ENCODE results near the gene SLC22A13. TPM values are rescaled to one million over a fixed set of nuclear protein-coding genes. Genes with fewer than 3 reads are reported as not detected.
"Not testable (repeated sequence)": the region's sequence is repeated elsewhere in the genome, so short reads cannot be mapped to it uniquely, and the experiment has no call there.

SLC22A13 gene
- total RNA-seq, 1 donor from 2014 or later: 0.94 TPM

DNA sequence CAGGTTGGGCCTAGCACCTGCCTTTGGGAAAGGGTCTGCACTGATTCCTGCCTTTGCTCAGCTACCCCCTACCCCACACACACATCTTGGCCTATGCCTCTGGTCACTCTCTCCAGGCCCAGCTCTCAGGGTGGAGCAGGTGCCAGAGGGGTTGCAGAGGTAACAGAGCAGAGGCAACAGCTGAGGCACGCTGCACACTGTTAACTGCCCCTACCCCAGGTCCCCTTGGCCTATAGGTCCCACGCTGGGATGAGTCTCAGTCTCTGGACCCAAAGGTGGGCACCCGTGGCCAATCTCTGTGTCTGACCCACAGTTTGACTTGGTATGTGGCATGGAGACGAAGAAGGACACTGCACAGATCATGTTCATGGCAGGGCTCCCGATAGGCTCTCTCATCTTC is 41.3 kb downstream of the SLC22A13 start:
- no peak for DNase-seq

DNA sequence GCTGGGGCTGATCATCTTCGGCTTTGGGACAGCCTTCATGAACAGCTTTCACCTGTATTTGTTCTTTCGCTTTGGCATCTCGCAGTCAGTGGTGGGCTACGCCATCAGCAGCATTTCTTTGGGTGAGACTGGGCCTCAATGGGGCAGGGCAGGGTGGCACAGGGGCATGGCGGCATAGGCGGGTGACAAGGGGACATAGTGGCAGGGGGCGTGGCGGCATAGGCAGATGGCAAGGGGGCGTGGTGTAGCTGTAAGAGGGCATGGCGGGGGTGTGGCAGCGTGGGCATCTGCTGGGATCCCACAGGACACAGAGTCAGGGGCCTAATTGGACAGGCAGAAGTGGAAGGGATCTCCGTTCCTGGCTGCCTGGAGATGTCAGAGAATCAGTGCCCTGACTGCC is 42.0 kb downstream of the SLC22A13 start:
- no peak for DNase-seq

DNA sequence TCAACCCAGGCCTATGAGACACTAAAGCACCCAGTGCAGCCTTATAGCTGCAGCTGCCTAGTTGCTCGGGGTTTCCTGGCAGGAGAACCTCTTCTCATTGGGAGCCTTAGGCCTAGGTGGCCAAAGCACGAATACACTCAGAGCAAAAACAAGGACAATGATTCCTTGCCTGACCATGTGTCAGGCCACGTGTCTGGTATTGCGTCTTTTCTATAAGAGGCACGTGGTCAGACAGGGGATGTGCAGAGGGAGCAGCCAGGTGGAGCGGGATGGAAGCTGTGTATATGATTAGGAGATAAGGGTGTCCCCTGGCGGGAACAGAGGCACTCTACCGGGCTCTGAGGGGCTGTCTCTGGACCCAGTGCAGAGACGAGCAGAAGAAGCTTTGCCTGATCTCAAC is 42.8 kb downstream of the SLC22A13 start:
- no peak for DNase-seq

DNA sequence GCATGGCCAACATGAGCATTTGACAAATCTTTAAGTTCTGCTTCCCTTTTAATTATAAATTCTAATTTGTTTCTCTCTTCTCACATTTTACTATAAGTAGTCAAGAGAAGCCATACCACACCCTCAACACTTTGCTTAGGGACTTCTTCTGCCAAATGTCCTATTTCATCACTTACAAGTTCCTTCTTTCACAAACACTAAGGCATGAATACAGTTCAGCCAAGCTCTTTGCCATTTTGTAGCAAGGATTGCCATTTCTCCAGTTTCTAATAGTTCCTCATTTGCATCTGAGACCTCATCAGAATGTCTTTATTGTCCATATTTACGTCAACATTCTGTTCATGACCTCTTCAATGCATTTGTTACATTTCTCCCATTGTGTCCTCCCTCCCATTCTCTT is 45.9 kb downstream of the SLC22A13 start:
- DNase-seq: no peak

DNA sequence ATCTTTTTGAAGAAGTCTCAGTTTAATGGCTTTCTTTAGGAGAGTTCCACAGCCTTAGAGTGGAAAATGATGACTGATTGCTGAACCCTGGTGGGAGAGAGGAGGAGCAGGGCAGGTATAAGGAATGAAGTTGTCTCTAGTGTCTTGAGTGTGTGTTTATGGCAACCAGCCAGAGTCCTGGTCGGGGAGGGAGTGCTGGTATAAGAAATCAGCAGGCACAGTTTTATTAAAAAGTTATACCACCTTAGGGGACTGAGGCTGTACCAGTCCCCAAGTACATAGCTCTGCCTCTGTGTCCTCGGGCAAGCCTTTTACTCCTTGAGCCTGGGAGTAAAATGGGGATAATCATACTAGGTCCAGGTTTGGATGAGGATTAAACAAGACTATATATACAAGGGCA is 46.3 kb downstream of the SLC22A13 start:
- no peak for DNase-seq

DNA sequence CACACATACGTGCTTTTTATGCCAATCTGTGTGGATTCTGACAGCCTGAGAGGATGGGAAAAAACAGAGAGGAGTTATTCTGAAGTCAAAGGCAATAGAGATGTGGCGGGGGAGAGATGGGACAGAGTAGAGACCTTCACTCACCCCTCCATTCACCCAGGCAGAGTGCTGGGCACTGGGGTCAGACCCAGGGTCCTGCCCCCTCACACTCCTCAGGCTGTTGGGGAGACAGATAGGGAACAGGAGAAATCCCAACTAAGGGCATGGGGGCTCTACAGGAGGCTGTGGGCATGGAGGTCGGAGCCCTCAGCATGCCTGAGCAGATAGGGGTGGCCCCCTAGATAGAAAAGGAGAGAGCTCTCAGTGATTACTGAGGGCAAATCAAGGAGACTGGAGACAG is 46.7 kb downstream of the SLC22A13 start:
- no peak for DNase-seq

DNA sequence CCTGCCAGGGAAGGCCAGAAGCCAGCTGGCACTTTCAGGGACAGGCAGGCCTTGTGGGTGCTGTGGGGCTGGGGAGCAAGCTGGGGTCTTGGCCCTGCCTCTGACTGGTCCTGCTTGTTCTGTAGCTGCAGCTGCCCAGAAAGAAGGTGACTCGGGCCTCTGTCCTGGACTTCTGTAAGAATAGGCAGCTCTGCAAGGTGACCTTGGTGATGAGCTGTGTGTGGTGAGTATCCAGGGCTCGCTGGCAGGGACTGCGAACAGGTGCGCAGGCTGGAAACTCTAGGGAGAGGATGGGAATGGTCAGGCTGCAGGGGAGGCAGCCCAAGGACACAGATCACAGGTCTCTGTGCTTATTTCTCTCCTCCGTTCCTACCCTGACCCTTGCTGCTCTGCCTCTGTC is 47.7 kb downstream of the SLC22A13 start:
- no peak for DNase-seq

DNA sequence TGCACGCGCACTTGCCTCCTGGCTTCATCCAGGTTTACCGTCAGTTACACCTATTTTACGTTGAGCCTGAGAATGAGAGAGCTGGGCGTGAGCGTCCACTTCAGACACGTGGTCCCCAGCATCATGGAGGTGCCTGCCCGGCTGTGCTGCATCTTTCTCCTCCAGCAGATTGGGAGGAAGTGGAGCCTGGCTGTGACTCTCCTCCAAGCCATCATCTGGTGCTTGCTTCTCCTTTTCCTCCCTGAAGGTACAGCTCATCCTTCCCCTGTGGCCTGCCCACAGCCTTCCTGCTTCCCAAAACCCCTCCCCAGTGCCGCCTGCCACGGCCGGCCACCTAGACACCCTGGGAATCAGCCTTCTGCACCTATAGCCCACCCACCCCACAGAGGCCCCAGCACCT is 48.1 kb downstream of the SLC22A13 start:
- DNase-seq: no peak

DNA sequence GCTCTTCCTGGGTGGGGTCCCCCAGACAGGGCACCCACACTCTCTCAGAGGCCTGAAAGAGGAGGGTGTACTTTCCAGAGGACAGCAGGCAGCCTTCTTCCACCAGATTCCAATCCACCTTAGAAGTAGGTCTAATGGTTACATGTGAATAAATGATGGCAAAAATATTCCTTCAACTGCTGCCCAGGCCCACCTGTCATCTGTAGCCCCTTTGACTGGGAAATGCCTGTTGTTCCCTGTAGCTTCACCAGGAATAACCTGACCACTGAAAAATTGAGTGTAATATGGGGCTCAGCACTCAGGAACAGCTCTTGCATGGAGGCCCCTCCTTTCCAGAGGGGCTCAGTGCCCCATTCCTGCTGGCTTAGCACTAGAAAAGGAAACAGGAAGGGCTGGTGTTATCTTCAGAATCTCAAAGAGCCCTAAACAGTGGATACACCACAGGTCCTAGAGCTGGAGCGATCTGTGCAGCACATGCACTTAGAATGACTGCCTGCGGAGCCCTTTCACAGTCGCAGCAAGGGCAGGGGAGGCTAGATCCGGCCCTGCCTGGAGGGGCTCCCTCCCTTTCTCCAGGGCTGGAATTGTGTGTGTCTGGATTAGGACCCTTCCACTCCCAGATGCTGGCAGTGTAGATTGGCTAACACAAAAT is 48.6 kb downstream of the SLC22A13 start:
- DNase-seq: no peak

DNA sequence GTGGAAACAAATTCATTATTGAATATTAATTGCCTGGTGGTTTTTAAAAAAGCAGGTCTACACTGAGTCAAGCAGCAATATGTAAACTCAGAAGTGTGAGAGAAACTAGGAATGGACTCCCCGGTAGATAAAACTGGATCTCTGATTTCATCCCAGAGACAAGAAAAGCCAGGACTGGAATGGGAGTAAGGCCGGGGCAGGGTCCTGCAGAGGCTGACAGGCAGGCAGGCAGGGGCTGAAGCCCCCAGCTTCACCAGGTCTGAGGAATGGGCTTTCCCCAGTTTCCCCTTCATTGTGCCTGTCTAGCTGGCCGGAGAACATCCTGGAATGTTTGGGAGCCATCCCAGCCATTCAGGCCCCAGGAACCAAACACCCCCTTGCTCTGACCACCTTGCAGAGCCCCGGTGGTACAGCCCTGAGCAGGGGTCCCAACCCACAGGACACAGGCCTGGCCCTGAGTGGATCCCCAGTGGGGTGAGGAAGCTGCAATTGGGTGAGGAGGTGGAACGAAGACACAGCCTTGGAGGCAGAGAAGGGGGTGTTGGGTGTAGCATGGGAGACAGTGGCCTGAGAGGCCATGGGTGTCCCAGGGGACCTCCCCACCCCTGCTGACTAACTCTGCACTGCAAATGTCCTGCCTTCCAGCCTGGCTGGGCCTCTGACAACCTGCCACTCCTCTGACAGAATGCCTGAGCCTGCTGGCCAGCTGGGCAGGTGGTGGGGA is 49.3 kb downstream of the SLC22A13 start:
- DNase-seq: no peak

DNA sequence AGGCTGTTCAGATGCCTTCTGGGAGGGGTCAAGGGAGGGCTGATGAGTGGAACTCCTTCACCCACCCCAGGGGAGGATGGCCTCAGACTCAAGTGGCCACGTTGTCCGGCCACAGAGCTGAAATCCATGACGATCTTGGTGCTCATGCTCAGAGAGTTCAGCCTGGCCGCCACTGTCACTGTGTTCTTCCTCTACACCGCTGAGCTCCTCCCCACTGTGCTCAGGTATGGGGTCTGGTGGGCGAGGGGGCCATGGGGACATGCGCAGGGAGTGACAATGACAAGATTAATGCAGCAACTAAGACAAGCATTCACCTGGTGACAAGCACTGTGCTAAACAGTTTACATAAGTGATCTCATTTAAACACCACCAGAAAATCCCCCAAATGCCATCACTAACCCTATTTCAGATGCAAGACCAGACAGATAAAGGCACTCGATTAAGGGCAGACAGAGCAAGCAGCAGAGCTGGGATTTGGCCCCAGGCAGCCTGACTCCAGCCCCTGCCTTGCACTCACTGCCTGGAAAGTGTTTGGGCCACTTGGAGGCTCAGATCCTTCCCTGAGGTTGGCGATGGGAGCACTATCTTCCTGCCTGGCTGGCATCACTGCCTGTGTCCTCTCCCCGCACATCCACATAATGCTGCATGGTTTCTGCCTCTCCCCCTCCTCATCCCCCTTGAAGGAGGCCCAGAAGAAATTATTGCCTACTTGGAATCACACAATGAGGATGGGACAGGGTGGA is 50.0 kb downstream of the SLC22A13 start:
- DNase-seq: no peak

DNA sequence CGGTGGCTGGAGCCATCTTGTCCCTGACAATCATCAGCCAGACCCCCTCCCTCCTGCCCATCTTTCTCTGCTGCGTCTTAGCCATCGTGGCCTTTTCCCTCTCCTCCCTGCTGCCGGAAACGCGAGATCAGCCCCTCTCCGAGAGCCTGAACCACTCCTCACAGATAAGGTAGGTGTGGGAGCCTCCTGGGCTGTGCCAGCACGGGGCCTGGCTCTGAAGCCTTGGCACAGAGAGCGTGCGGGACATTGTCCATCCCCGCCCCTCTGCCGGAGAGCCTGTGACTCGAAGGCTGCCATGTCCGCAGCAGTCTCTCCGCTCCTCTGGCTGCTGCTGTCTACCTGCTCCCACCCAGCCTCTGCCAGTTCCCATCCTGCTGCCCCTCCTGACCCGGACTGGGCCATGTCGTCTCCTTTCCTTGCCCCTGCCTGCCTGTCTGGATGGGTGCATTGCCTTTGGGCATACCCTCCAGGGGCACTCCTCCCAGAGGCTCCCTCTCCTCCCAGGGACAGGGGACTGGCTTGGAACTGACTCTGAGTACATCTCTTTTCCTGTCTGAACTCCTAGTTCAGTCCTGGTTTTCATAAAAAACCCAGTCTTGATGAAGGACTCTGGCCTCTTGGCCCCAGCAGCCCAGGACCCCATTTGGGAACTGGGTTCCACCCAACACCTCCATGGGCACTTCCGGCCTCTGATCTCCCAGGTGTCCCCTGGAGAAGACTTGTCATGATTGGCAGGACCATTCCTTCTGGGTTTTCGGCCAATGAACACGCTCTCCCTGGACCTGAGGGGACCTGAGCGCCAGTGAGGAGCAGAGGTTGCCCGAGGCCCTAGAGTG is 51.0 kb downstream of the SLC22A13 start:
- DNase-seq: no peak

DNA sequence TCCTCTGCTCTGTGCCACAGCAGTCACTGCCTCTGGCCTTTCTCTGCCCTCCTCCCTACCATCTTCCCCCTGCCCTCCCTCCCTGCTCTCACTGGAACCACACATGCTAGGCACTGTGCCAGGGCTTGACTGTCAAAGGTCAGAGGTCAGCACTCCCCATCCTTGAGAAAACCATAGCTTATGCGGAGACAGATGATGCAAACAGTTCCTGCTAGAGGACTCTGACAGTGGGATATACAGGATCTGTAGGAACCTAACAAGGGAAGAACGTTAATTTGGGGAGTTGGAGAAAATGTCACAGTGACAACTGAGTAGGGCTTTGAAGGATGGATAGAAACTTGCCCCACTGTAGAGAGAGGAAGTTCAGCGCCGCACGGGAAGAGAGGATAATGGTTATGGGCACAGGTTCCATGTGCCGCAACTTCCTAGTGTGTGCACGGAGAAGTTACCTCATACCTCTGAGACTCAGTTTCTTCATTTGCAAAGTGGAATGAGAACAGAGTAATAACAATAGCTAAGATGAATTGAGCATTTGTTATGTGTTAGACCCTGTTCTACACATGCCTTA is 51.7 kb downstream of the SLC22A13 start:
- DNase-seq: no peak

DNA sequence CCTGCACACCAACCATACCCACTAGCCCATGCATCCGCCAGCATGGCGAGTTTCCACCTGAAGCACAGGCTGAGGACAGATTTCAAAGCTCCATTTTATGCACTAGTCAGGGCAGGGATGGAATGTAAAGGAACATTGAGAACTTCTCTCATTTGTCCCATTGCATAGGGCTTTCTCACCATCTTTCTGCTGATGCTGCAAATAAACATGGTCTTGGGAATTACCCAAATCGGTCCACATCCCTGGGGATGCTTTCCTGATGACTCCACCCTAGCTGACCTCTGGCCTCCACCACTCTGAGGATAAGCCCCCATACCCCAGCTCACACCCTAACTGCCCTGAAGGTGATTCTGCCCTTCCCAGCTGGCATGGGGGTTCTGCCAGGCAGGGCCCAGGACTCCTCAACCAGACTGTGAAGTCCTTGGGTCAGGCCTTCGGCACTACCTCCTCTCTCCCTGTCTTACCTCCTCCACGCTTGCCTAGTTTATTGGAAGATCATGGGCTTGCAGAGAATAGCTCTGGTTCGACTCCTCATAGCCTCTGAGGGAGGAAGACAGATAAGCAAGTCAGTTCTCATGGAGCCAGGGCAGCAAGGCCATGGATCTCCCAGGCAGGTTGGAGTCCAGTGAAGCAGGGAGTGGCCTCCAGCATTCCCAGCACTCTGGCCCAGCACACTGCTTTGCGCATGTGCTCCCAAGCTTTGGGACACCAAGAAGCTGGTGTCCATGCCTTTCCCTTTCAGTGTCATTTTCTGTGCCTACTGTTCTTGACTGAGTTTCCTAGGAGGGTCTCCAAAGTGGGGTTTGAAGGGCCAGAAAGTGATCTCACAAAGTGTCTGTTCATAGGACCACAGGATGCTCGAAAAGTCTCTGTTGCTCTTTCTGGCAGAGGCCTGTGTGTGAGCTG is 53.4 kb downstream of the SLC22A13 start:
- DNase-seq: no peak

DNA sequence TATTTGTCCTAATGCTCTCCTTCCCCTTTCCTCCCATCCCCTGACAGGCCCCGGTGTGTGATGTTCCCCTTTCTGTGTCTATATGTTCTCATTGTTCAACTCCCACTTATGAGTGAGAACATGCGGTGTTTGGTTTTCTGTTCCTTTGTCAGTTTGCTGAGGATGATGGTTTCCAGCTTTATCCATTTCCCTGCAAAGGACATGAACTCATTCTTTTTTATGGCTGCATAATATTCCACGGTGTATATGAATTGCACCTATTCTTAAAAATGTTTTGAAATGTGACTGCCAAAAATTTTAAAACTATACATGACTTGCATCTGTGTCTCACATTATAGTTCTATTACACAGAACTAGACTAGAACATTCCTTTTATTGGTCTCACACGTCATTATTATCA is 55.0 kb downstream of the SLC22A13 start:
- not testable (repeated sequence) for DNase-seq

DNA sequence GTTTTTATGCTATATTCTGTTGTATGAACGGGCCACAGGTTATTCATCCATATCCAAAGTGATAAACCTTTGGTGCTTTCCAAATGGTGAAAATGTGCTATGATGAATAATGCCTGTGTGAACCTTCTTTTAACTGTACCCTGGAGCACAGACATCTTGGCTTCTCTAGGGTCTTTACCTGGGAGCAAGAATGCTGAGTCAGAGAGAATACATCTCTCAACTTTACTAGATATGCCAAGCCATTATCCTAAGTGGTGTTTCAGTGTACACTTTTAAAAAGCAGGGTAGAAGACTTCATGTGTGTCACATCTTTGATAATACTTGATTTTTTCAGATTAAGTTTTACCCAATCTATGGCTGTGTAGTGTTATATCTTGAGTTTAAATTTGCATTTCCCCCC is 57.4 kb downstream of the SLC22A13 start:
- no peak for DNase-seq

DNA sequence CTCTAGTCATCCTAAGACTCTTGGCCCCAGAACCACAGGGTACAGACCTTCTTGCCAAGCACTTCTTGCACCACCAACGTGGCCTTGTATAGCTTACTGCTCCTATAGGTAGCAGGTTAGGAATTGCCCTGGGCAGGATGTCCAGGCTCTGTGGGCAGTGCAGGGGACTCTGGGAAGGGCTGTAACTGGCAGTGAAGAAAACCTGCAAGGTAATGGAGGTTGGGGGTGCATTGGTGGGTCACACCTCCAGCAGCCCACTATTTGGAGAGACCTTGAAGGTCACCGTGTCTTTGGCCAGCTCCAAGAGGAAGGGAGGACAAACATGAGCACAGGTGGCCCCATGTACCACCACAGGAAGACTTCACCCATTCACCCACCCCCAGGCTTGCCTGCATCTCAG is 59.6 kb downstream of the SLC22A13 start:
- no peak for DNase-seq

DNA sequence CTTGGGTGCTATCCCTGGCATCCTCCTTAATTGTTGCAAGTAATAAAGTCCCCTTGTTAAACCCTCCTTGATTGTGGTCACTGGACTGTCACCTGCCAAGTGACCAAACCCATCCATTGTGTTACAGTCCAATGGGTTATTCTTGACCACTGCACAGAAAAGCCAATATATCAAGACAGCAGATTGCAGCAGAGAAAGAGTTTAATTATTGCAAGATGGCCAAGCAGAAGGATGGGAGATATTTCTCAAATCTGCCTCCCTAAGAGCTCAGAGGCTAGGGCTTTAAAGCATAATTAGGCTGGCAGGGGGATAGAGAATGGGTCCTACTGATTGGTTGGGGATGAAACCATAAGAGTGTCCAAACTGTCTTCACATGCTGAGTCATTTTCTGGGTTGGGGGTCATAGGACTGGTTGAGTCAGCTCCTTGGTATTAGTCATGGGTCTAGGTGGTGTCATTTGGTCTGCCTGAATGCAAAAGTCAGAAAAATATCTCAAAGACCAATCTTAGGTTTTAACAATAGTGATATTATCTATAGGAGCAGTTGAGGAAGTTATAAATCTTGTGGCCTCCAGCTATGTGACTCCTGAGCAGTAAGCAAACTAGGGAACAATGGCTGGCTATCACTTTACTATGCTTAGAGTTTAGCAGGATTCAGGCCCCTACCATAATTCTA is 61.9 kb downstream of the SLC22A13 start:
- DNase-seq: no peak
